Endothelial cell of umbilical vein (primary cell): ENCODE results near the gene MEF2C. TPM values are rescaled to one million over a fixed set of nuclear protein-coding genes. Genes with fewer than 3 reads are reported as not detected.

ENCODE experiments used
- BruUV-seq: library from RNA; stranded (reverse); fragments of 400-500 nt; replicated peaks from 2 replicates; lab custom pipeline; 2021; lab: Mats Ljungman, UMichigan
- CTCF ChIA-PET: fragments of 300-600, 350-600 bp; sonication (Branson Sonifier 250); formaldehyde crosslinking; loops from one replicate; lab custom pipeline; 2021; ENCODE audit warnings: antibody characterized with exemption, inconsistent platforms; lab: Charles Lee
- POLR2A ChIA-PET: fragments of 300-600, 350-600 bp; sonication (Branson Sonifier 250); formaldehyde crosslinking; loops from one replicate; lab custom pipeline; 2021; ENCODE audit warnings: antibody characterized with exemption, inconsistent platforms; lab: Charles Lee
- DNase-seq: peaks from one replicate; pipeline ENCODE4 v3.0.0-alpha.2; 2011; ENCODE audit warnings: low read depth, low spot score
- FAIRE-seq: peaks from 2 replicates; lab custom pipeline; 2011; peaks lifted over from hg19 to GRCh38; lab: Jason Lieb, UNC
- H2AFZ ChIP-seq: 2 replicates; pipeline ENCODE4 v1.6.0; 2012; ENCODE audit warnings: low read depth, low read length, control low read depth, inconsistent platforms
- H3K27ac ChIP-seq: 2 replicates; pipeline ENCODE4 v1.5.1; 2011; ENCODE audit warnings: low read depth, mild to moderate bottlenecking, control low read depth, low read length, moderate library complexity; ENCODE audit not compliant: insufficient read depth
- H3K27me3 ChIP-seq, 2 experiments: 2 replicates each; pipeline versions ENCODE4 v1.6.0 to v1.6.1; 2011; ENCODE audit warnings: low read length in 2 of 2, mixed read lengths in 1 of 2; ENCODE audit not compliant: control insufficient read depth in 2 of 2, insufficient read depth in 2 of 2
- H3K36me3 ChIP-seq, 2 experiments: 2 replicates in 1 of 2; 3 replicates in 1 of 2; pipeline ENCODE4 v1.5.1; 2011; ENCODE audit warnings: low read length in 2 of 2, mild to moderate bottlenecking in 1 of 2, moderate library complexity in 1 of 2; ENCODE audit not compliant: control insufficient read depth in 2 of 2, insufficient read depth in 2 of 2; ENCODE audit errors: extremely low read depth in 1 of 2
- H3K4me1 ChIP-seq: 3 replicates; pipeline ENCODE4 v1.5.1; 2011; ENCODE audit warnings: mild to moderate bottlenecking, low read length; ENCODE audit not compliant: control insufficient read depth, insufficient read depth; ENCODE audit errors: extremely low read depth
- H3K4me2 ChIP-seq: 2 replicates; pipeline ENCODE4 v1.6.1; 2011; ENCODE audit warnings: low read length, control low read depth, mixed read lengths; ENCODE audit not compliant: insufficient read depth
- H3K4me3 ChIP-seq, 3 experiments: fragments of 200-600 bp in 1 of 3; sonication (generic), shearing (Covaris generic) in 1 of 3; replicated peaks in 1 of 3; 2 replicates each; pipeline ENCODE4 v1.5.1; 2011 to 2016; ENCODE audit warnings: control low read depth in 3 of 3, low read length in 3 of 3, mild to moderate bottlenecking in 2 of 3, inconsistent platforms in 1 of 3, low read depth in 1 of 3, moderate library complexity in 1 of 3; ENCODE audit not compliant: insufficient read depth in 1 of 3
- H3K79me2 ChIP-seq: 2 replicates; pipeline ENCODE4 v1.6.0; 2012; ENCODE audit warnings: low read length, inconsistent platforms; ENCODE audit not compliant: control insufficient read depth, insufficient read depth
- H3K9ac ChIP-seq: replicated peaks from 2 replicates; pipeline ENCODE3; 2011; ENCODE audit warnings: low read length, control low read depth; ENCODE audit not compliant: insufficient read depth; ENCODE audit errors: extremely low read depth
- H3K9me1 ChIP-seq: replicated peaks from 3 replicates; pipeline ENCODE4 v1.6.0; 2011; ENCODE audit warnings: mild to moderate bottlenecking, low read length; ENCODE audit not compliant: control insufficient read depth, insufficient read depth; ENCODE audit errors: extremely low read depth
- H3K9me3 ChIP-seq: replicated peaks from 2 replicates; pipeline ENCODE4 v1.5.1; 2012; ENCODE audit warnings: low read length, inconsistent platforms; ENCODE audit not compliant: control insufficient read depth, insufficient read depth
- H4K20me1 ChIP-seq: replicated peaks from 2 replicates; pipeline ENCODE3; 2011; ENCODE audit warnings: mild to moderate bottlenecking, low read length; ENCODE audit not compliant: control insufficient read depth, insufficient read depth; ENCODE audit errors: extremely low read depth
- EZH2 ChIP-seq: IDR thresholded peaks from 2 replicates; pipeline ENCODE4 v1.6.1; 2012; ENCODE audit warnings: borderline replicate concordance, low read depth, mild to moderate bottlenecking, moderate library complexity, low read length, inconsistent platforms; ENCODE audit not compliant: severe bottlenecking
- FOS ChIP-seq: IDR thresholded peaks from 2 replicates; pipeline ENCODE4 v1.6.1; 2011; ENCODE audit warnings: mild to moderate bottlenecking, low read length, moderate library complexity, borderline replicate concordance; ENCODE audit not compliant: insufficient read depth
- GATA2 ChIP-seq: IDR thresholded peaks from 2 replicates; pipeline ENCODE4 v1.7.0; 2011; ENCODE audit warnings: low read depth, mild to moderate bottlenecking, moderate library complexity, mixed read lengths, low read length; ENCODE audit not compliant: insufficient read length, insufficient read depth
- JUN ChIP-seq: IDR thresholded peaks from 2 replicates; pipeline ENCODE4 v1.6.1; 2011; ENCODE audit warnings: borderline replicate concordance, low read depth; ENCODE audit not compliant: insufficient read length, insufficient read depth
- MYC ChIP-seq: IDR thresholded peaks from one replicate; pipeline ENCODE4 v1.6.1; 2011; ENCODE audit warnings: mild to moderate bottlenecking, low read depth, low read length
- POLR2A ChIP-seq: IDR thresholded peaks from 2 replicates; pipeline ENCODE4 v1.6.1; 2012; ENCODE audit warnings: low read depth, mild to moderate bottlenecking, control low read depth, low read length
- POLR2AphosphoS5 ChIP-seq: IDR thresholded peaks from 2 replicates; pipeline ENCODE4 v1.6.1; 2012; ENCODE audit warnings: low read depth, mild to moderate bottlenecking, control low read depth, low read length, moderate library complexity; ENCODE audit not compliant: insufficient read depth
- dilution Hi-C: fragments of 300-500 bp; cut with MboI; formaldehyde crosslinking; loops from one replicate; pipeline ENCODE4 v1.15.0; 2019; ENCODE audit warnings: low sequenced_read_pairs; ENCODE audit not compliant: extremely low pct_ligation_motif_present
- intact Hi-C: fragments of 100-400 bp; cut with micrococcal nuclease; formaldehyde crosslinking; loops from one replicate; pipeline ENCODE4 v1.10.0; 2022
- polyA plus RNA-seq, 4 experiments: library from polyadenylated mRNA; depleted of rRNA in 3 of 4; stranded (reverse) in 3 of 4; unstranded in 1 of 4; fragments of >200 nt; gene quantifications; 2 replicates each; pipeline versions ENCODE4 v1.2.1 to v1.2.3, GENCODE V29; 2011 to 2012; ENCODE audit warnings: missing spikeins in 1 of 4
- total RNA-seq: library from RNA; stranded (reverse); gene quantifications from 2 replicates; pipeline ENCODE4 v1.2.3, GENCODE V29; 2021
- TF ChIP-seq, protein P1 (sequence below), 2 donors: IDR thresholded peaks; 1 replicate in 1 of 2; 2 replicates in 1 of 2; pipeline ENCODE4 v1.5.1; 2011; ENCODE audit warnings: low read length in 2 of 2, mild to moderate bottlenecking in 2 of 2, moderate library complexity in 2 of 2, control low read depth in 1 of 2, inconsistent platforms in 1 of 2, low read depth in 1 of 2; ENCODE audit not compliant: insufficient read depth in 1 of 2; ENCODE audit errors: extremely low read depth in 1 of 2
- TF ChIP-seq, protein P2 (sequence below): IDR thresholded peaks from 2 replicates; pipeline ENCODE4 v1.6.1; 2011; ENCODE audit not compliant: insufficient read depth, insufficient read length

MEF2C gene
- total and polyA plus RNA-seq, 2 donors (not counting 3 experiments of a cell fraction or from before 2014, with no cell fraction given): 21.2 to 67.7 TPM

DNA sequence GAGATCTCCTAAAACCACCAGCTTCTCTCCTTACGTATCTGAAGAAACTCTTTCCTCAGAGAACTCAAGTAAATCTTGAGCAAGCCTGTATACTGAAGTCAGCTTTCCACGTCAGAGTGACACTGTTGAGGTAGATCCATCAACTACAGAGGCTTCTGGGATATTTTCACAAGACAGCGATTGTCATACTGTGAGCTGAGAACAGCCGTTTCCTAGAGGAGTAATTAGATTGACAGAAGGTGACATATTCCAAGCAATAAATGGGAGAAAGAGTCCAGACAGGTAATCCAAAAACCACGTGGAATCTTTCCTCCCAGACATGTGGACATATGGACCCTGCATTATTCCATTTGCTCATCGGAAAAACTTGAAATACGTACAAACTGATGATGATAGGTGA, 117.2 kb downstream of the MEF2C start:
- no peak overlapping the region for H3K9ac ChIP-seq
- H3K4me3 ChIP-seq: no peak overlapping the region
- H4K20me1 ChIP-seq: peaks cover 2% of the 10 kb centered on the region
- no peak overlapping the region for H3K4me2 ChIP-seq
- FAIRE-seq (peak; percentile 31), DNase-seq (no peak)
- H3K9me3 ChIP-seq: no peaks in the 10 kb centered on the region
- H2AFZ ChIP-seq: no peak overlapping the region
- H3K9me1 ChIP-seq: no peaks in the 10 kb centered on the region
- ChIA-PET CTCF (interaction anchor here (1.1 to 1.5 kb wide), 2 partner anchors 18 to 68 kb away, joined by 3 read pairs; no protein-coding TSS in a partner anchor), POLR2A (no interaction called here)
- dilution Hi-C loops (no loop called here), intact Hi-C loops (no loop called here)
- TF ChIP-seq FOS: no peak
- TF ChIP-seq, protein P1, sequence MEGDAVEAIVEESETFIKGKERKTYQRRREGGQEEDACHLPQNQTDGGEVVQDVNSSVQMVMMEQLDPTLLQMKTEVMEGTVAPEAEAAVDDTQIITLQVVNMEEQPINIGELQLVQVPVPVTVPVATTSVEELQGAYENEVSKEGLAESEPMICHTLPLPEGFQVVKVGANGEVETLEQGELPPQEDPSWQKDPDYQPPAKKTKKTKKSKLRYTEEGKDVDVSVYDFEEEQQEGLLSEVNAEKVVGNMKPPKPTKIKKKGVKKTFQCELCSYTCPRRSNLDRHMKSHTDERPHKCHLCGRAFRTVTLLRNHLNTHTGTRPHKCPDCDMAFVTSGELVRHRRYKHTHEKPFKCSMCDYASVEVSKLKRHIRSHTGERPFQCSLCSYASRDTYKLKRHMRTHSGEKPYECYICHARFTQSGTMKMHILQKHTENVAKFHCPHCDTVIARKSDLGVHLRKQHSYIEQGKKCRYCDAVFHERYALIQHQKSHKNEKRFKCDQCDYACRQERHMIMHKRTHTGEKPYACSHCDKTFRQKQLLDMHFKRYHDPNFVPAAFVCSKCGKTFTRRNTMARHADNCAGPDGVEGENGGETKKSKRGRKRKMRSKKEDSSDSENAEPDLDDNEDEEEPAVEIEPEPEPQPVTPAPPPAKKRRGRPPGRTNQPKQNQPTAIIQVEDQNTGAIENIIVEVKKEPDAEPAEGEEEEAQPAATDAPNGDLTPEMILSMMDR (IDR thresholded peaks at IDR 0.05; ENCODE audit: extremely low read depth in 1 of 2, insufficient read depth in 1 of 2, low read depth in 1 of 2, low read length in 2 of 2): no peak
- TF ChIP-seq EZH2: no peak
- no peak for TF ChIP-seq MYC
- no peak for TF ChIP-seq POLR2A
- TF ChIP-seq POLR2AphosphoS5: no peak
- TF ChIP-seq JUN: no peak
- TF ChIP-seq, protein P2, sequence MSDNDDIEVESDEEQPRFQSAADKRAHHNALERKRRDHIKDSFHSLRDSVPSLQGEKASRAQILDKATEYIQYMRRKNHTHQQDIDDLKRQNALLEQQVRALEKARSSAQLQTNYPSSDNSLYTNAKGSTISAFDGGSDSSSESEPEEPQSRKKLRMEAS: no peak
- no peak for TF ChIP-seq GATA2
- peaks cover 0 to 5% of the 10 kb centered on the region in 2 experiments for H3K36me3 ChIP-seq
- H3K27ac ChIP-seq: no peak overlapping the region
- H3K27me3 ChIP-seq: no peaks in the 10 kb centered on the region
- no peaks in the 10 kb centered on the region for H3K79me2 ChIP-seq
- H3K4me1 ChIP-seq: no peaks in the 10 kb centered on the region
- BruUV-seq: no TSS peak
